Esophagus muscularis mucosa (tissue), 4 donors: ENCODE measurements around the gene KCNJ12.
"Not testable (repeated sequence)": the region's sequence is repeated elsewhere in the genome, so short reads cannot be mapped to it uniquely, and the experiment has no call there.

Experiments used
- CTCF ChIP-seq, 3 experiments: fragments of 200-600 bp in 2 of 3; fragments of 450-650 bp in 1 of 3; sonication (generic) in 2 of 3; IDR thresholded peaks; one replicate each; pipeline ENCODE4 v1.5.1; 2017 to 2019; ENCODE audit warnings: antibody characterized with exemption in 3 of 3, mild to moderate bottlenecking in 2 of 3, moderate library complexity in 1 of 3
- EP300 ChIP-seq: sonication (generic); formaldehyde crosslinking; IDR thresholded peaks from one replicate; pipeline ENCODE4 v1.6.1; 2017; ENCODE audit warnings: antibody characterized with exemption
- POLR2A ChIP-seq: fragments of 450-650 bp; IDR thresholded peaks from one replicate; pipeline ENCODE4 v1.6.1; 2017; ENCODE audit warnings: antibody characterized with exemption, moderate library complexity, mild to moderate bottlenecking, low read depth
- POLR2AphosphoS5 ChIP-seq, 2 donors: sonication (generic); formaldehyde crosslinking; IDR thresholded peaks; one replicate each; pipeline ENCODE4 v1.6.1; 2017; ENCODE audit warnings: antibody characterized with exemption in 2 of 2

GRCh38 chr17:21404106-21404505 is 27.9 kb downstream of the KCNJ12 start:
- not testable (repeated sequence) for TF ChIP-seq CTCF (IDR thresholded peaks at IDR 0.05); POLR2A; POLR2AphosphoS5 (IDR thresholded peaks at IDR 0.05); EP300
